ENCODE results near the gene VWF. TPM values are rescaled to one million over a fixed set of nuclear protein-coding genes. Genes with fewer than 3 reads are reported as not detected.
"Not testable (repeated sequence)": the region's sequence is repeated elsewhere in the genome, so short reads cannot be mapped to it uniquely, and the experiment has no call there.

VWF gene
- total RNA-seq, 1 donor from 2014 or later, result 0.21 TPM

GRCh38 chr12:6166808-6167207 lies 42.3 kb upstream of the VWF start:
- Mint-ChIP-seq H3K27me3 (ENCODE audit: low read depth) (no peaks in the 10 kb centered on the region), H3K36me3 (ENCODE audit: low read depth) (no peaks in the 10 kb centered on the region), H3K4me3 (no peak overlapping the region), H3K9me3 (no peaks in the 10 kb centered on the region), H3K4me1 (no peaks in the 10 kb centered on the region), H3K27ac (ENCODE audit: unreplicated experiment) (no peak overlapping the region)
- TF ChIP-seq, protein P1, sequence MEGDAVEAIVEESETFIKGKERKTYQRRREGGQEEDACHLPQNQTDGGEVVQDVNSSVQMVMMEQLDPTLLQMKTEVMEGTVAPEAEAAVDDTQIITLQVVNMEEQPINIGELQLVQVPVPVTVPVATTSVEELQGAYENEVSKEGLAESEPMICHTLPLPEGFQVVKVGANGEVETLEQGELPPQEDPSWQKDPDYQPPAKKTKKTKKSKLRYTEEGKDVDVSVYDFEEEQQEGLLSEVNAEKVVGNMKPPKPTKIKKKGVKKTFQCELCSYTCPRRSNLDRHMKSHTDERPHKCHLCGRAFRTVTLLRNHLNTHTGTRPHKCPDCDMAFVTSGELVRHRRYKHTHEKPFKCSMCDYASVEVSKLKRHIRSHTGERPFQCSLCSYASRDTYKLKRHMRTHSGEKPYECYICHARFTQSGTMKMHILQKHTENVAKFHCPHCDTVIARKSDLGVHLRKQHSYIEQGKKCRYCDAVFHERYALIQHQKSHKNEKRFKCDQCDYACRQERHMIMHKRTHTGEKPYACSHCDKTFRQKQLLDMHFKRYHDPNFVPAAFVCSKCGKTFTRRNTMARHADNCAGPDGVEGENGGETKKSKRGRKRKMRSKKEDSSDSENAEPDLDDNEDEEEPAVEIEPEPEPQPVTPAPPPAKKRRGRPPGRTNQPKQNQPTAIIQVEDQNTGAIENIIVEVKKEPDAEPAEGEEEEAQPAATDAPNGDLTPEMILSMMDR (conservative IDR thresholded peaks at IDR 0.05), result no peak
- DNase-seq (ENCODE audit: low read depth, low spot score), result no peak

DNA sequence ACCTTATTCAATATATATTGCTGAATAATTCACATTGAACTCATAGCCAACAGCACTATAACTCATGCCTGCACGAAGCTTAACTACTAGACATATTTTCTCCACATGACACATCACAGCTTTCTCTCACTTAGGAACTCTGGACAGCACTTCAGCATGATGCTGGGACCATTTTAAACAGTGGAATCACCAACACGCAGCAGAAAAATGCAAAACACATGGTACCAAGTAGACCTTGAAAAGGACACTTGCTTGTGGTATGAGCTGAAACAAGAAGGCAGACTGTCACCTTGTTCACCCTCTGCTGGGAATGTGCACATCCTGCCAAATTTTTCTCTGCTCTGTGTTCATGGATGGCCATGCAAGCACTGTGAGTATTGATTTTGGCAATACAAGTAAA lies 40.9 kb upstream of the VWF start:
- DNase-seq (ENCODE audit: low read depth, low spot score), result no peak
- no peaks in the 10 kb centered on the region for H3K27me3 Mint-ChIP-seq (ENCODE audit: low read depth)
- no peak overlapping the region for H3K4me3 Mint-ChIP-seq
- no peaks in the 10 kb centered on the region for H3K9me3 Mint-ChIP-seq
- no peak overlapping the region for H3K27ac Mint-ChIP-seq (ENCODE audit: unreplicated experiment)
- TF ChIP-seq, protein P1 (conservative IDR thresholded peaks at IDR 0.05), result no peak
- no peaks in the 10 kb centered on the region for H3K4me1 Mint-ChIP-seq
- H3K36me3 Mint-ChIP-seq (ENCODE audit: low read depth), result no peaks in the 10 kb centered on the region

DNA sequence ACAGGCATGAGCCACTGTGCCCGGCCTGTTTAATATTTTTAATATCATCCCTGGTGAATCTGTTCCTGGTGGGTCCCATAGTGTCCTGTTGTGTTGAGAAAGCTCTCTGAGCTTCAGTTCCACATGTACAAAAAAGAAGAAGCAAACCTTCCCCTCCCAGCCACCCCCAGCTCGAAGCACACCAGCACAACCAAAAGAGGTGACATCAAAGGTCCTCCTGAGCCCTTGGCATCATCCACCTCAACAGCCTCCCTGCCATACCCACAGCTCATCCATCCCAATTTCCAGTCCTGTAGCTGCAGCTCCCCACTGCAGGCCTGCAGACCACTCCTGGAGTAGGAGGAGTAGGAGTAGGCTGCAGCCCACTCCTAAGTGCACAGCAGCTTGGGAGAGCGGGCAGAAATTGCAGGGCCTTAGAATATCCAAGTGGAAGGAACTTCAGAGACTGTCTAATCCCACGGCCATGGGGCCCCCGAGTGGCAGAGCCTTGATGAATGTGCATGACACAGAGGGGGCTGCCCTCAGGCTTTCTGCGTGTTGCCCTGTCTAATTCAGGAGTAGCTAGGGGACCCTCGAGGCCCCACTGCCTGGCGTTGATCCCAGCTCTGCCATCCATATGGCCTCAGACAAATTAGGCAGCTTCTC lies 39.1 kb upstream of the VWF start:
- H3K27ac Mint-ChIP-seq (ENCODE audit: unreplicated experiment), result peak overlapping the region; percentile 4
- H3K36me3 Mint-ChIP-seq (ENCODE audit: low read depth), result no peaks in the 10 kb centered on the region
- no peak overlapping the region for H3K4me3 Mint-ChIP-seq
- H3K9me3 Mint-ChIP-seq, result no peaks in the 10 kb centered on the region
- TF ChIP-seq, protein P1 (conservative IDR thresholded peaks at IDR 0.05), result no peak
- H3K27me3 Mint-ChIP-seq (ENCODE audit: low read depth), result no peaks in the 10 kb centered on the region
- no peak for DNase-seq (ENCODE audit: low read depth, low spot score)
- peaks cover 6% of the 10 kb centered on the region for H3K4me1 Mint-ChIP-seq

- DNase-seq (ENCODE audit: low read depth, low spot score), result no peak
- no peak overlapping the region for H3K27ac Mint-ChIP-seq (ENCODE audit: unreplicated experiment)
- H3K27me3 Mint-ChIP-seq (ENCODE audit: low read depth), result no peaks in the 10 kb centered on the region
- no peaks in the 10 kb centered on the region for H3K9me3 Mint-ChIP-seq
- TF ChIP-seq, protein P1 (conservative IDR thresholded peaks at IDR 0.05), result no peak
- peaks cover 13% of the 10 kb centered on the region for H3K4me1 Mint-ChIP-seq
- no peak overlapping the region for H3K4me3 Mint-ChIP-seq
- H3K36me3 Mint-ChIP-seq (ENCODE audit: low read depth), result no peaks in the 10 kb centered on the region
These were observed 36.8 kb upstream of the VWF start for GRCh38 chr12:6161124-6161882.

DNA sequence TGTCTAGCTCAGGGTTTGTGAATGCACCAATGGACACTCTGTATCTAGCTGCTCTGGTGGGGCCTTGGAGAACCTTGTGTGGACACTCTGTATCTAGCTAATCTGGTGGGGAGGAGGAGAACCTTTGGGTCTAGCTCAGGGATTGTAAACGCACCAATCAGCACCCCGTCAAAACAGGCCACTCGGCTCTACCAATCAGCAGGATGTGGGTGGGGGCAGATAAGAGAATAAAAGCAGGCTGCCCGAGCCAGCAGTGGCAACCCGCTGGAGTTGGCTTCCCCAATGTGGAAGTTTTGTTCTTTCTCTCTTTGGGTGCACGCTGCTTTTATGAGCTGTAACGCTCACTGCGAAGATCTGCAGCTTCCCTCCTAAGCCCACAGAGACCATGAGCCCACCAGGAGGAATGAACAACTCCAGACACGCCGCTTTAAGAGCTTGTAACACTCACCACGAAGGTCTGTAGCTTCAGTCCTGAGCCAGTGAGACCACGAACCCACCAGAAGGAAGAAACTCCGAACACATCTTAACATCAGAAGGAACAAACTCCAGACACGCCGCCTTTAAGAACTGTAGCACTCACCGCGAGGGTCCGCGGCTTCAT lies 35.7 kb upstream of the VWF start:
- H3K9me3 Mint-ChIP-seq; H3K27me3 Mint-ChIP-seq (ENCODE audit: low read depth); DNase-seq (ENCODE audit: low read depth, low spot score); H3K36me3 Mint-ChIP-seq (ENCODE audit: low read depth); H3K4me3 Mint-ChIP-seq: not testable (repeated sequence)
- Mint-ChIP-seq H3K4me1 (peaks cover 13% of the 10 kb centered on the region), H3K27ac (ENCODE audit: unreplicated experiment) (peak overlapping the region; percentile 2)

- not testable (repeated sequence) for H3K27ac Mint-ChIP-seq (ENCODE audit: unreplicated experiment); H3K36me3 Mint-ChIP-seq (ENCODE audit: low read depth); H3K27me3 Mint-ChIP-seq (ENCODE audit: low read depth); H3K4me3 Mint-ChIP-seq; DNase-seq (ENCODE audit: low read depth, low spot score); H3K9me3 Mint-ChIP-seq
- peaks cover 13% of the 10 kb centered on the region for H3K4me1 Mint-ChIP-seq
These were observed 34.9 kb upstream of the VWF start for GRCh38 chr12:6159166-6160011.
